ENCODE data around the gene HOXD3.

GRCh38 chr2:176120364-176121189 lies 36.5 kb upstream of the HOXD3 start:
- TF ChIP-seq POLR2AphosphoS2 (conservative IDR thresholded peaks at IDR 0.05; ENCODE audit: low read length), result no peak
- no peak for TF ChIP-seq EP300 (IDR thresholded peaks at IDR 0.05)
- TF ChIP-seq CBX2 (IDR thresholded peaks at IDR 0.05; ENCODE audit: borderline replicate concordance, low read depth), result no peak
- TF ChIP-seq RCOR1 (IDR thresholded peaks at IDR 0.05; ENCODE audit: low read depth, low read length), result no peak
- TF ChIP-seq POLR2A (IDR thresholded peaks at IDR 0.05; ENCODE audit: low read length), result no peak
- no peak for TF ChIP-seq CTCF (IDR thresholded peaks at IDR 0.05)
- no peak for TF ChIP-seq ESRRA (IDR thresholded peaks at IDR 0.05; ENCODE audit: borderline replicate concordance, low read length)
- TF ChIP-seq CEBPB (IDR thresholded peaks at IDR 0.05), result no peak

All from A549 (cell line).